Brain microvascular endothelial cell (primary cell): Measurements from ENCODE around the gene MAGI1.

Experiments
- DNase-seq: peaks from one replicate; pipeline ENCODE4 v3.0.0-alpha.2; 2020
- H3K27ac ChIP-seq: fragments of 250-450 bp; sonication (Bioruptor Pico); 2 replicates; pipeline ENCODE4 v1.5.1; 2020; ENCODE audit warnings: mild to moderate bottlenecking, moderate library complexity
- H3K27me3 ChIP-seq: fragments of 250-450 bp; sonication (Bioruptor Pico); replicated peaks from 2 replicates; pipeline ENCODE4 v1.5.1; 2020; ENCODE audit warnings: mild to moderate bottlenecking
- H3K36me3 ChIP-seq: fragments of 250-450 bp; sonication (Bioruptor Pico); replicated peaks from 2 replicates; pipeline ENCODE4 v1.5.1; 2020; ENCODE audit warnings: mild to moderate bottlenecking
- H3K4me3 ChIP-seq: 2 replicates; pipeline ENCODE4 v1.5.1; 2011; ENCODE audit warnings: low read depth, mild to moderate bottlenecking, control low read depth, low read length, moderate library complexity
- in situ Hi-C: cut with HindIII; loops from 2 replicates; pipeline ENCODE4 v1.10.0; 2017; ENCODE audit warnings: low sequenced_read_pairs, low pct_ligation_motif_present
- TF ChIP-seq, protein P1 (sequence below): IDR thresholded peaks from 2 replicates; pipeline ENCODE4 v1.5.1; 2011; ENCODE audit warnings: low read depth, mild to moderate bottlenecking, moderate library complexity, low read length, control low read depth, inconsistent platforms; ENCODE audit errors: missing control alignments

Gene MAGI1

DNA sequence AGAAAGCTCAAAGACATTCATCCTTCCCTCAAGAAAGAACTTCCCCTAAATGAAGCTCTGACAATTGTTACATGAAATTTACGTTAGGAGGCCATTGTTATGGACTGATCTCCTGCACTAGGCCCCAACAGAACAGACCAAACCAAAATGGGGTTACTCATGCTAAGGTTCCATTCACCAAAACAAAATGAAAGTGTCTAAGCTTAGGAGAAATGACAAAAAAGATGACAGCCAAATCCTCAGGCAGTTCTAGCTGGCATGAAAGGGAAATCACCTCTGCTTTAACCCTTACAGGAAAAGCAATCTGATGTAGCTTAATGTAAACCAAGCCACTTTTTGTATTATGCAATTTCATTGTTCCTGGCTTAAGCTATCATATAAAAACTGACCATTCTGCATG lies 271.2 kb downstream of the MAGI1 start:
- no peak overlapping the region for H3K27ac ChIP-seq
- in situ Hi-C loops: no loop called here
- TF ChIP-seq, protein P1, sequence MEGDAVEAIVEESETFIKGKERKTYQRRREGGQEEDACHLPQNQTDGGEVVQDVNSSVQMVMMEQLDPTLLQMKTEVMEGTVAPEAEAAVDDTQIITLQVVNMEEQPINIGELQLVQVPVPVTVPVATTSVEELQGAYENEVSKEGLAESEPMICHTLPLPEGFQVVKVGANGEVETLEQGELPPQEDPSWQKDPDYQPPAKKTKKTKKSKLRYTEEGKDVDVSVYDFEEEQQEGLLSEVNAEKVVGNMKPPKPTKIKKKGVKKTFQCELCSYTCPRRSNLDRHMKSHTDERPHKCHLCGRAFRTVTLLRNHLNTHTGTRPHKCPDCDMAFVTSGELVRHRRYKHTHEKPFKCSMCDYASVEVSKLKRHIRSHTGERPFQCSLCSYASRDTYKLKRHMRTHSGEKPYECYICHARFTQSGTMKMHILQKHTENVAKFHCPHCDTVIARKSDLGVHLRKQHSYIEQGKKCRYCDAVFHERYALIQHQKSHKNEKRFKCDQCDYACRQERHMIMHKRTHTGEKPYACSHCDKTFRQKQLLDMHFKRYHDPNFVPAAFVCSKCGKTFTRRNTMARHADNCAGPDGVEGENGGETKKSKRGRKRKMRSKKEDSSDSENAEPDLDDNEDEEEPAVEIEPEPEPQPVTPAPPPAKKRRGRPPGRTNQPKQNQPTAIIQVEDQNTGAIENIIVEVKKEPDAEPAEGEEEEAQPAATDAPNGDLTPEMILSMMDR: no peak
- no peaks in the 10 kb centered on the region for H3K27me3 ChIP-seq
- DNase-seq: no peak
- H3K4me3 ChIP-seq: no peak overlapping the region
- no peaks in the 10 kb centered on the region for H3K36me3 ChIP-seq

DNA sequence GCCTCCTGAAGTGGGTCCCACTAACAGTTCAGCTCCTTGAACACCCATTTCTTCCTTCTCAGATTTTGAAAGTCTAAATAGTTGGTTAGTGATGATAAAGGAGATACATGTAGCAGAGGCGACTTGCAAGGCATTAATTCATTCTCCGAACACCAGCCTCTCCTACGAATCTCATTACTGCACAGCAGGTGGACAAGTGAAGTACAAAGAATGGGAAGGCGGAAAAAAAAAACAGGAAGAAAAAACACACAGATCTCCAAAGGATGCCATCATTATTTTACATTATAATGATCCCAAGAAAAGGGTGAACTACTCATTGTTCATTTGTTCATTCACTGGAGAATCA lies 276.5 kb downstream of the MAGI1 start:
- in situ Hi-C loops: no loop called here

DNA sequence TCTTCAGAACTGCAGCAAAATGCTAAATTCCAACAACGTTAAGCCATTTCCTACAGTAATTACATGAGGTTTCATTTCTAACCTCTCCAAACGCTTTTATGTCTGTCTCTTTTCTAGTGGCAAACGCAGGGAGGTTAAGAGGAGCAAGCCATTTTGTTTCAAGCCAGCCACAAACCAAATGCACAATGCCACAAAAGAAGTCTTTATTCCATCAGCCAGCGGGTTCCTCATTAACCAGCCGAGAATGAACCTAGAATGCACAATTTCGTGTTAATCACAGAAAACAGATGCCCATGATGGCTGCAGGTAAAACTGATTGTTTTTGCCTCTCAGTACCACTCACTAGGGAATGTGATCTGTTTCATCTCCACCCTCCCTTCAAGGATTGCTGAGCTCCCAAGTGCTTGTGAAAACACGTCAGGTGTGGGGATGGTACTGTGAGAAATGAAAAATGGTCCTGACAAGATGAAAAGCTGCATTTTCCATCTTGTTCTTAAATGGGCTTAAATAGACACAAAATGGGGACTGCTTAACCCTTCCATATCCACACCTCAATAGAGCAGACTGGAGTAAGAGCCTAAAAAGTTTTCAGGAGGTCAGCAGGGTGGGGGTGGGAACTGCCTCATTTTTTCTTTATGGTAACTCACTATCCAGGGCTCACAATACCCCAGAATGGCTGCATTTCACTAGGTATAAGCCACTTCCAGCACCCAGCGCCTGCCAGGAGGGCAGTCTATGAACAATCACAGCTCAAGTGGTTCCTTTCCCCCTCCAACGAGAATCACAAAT lies 277.1 kb downstream of the MAGI1 start:
- Histone ChIP-seq H3K36me3 (no peaks in the 10 kb centered on the region), H3K27me3 (no peaks in the 10 kb centered on the region), H3K27ac (no peak overlapping the region), H3K4me3 (no peak overlapping the region)
- in situ Hi-C loops: no loop called here
- TF ChIP-seq, protein P1: no peak
- no peak for DNase-seq

More for the DNA sequence above, 276.5 kb downstream of the MAGI1 start:
- no peaks in the 10 kb centered on the region for H3K27me3 ChIP-seq
- no peak overlapping the region for H3K27ac ChIP-seq
- TF ChIP-seq, protein P1: no peak
- no peak for DNase-seq
- H3K36me3 ChIP-seq: no peaks in the 10 kb centered on the region
- H3K4me3 ChIP-seq: no peak overlapping the region

DNA sequence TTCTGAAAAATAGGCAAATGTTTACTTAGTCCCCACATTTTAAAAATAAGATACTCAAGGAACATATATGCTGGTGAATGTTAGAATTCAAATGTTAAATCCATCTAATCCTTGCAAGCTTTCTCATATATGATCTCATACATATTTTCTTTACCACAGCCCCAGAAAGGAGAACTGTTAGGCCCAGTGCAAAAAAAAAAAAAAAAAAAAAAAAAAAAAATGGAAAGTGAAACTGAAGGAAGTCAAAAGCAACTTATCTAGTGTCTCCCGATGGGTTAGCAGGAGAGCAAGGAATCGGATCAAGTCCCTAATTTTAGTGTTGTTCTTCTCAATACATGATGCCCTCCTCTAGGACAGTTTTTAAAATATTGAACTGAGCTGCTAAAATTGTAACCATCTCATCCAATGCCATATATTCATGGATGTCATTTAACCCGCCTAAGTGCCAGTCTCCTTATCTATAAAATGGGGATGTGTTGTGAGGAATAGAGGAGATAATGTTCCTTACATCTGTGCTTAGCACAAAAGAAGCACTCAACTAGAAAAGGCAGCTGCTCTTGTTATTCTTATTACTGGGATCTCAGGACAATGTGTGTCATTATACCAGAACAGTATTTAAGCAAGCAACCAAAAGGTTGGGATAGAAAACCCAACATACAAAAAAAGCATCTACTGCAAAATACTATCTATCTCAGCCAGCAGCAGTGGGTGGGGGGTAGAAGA lies 279.7 kb downstream of the MAGI1 start:
- no peak for DNase-seq
- in situ Hi-C loops: no loop called here
- Histone ChIP-seq H3K36me3 (no peaks in the 10 kb centered on the region), H3K27ac (no peak overlapping the region), H3K27me3 (no peaks in the 10 kb centered on the region), H3K4me3 (no peak overlapping the region)
- TF ChIP-seq, protein P1: no peak

DNA sequence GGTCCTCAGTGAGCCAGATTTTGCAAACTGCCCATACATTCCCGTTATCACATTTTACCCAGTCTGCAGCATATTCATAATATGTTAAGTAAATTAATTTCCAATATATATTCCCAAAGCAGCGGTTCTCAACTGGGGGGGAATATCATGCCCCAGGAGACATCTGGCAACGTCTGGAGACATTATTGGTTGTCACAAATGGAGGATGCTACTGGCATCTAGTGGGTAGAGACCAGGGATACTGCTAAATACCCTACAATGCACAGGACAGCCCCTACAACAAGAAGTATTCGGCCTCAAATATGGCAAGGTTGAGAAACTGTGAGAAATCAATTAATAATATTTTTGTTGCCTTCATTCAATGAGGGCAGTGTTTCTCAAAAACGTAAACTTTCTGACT lies 280.3 kb downstream of the MAGI1 start:
- no peaks in the 10 kb centered on the region for H3K36me3 ChIP-seq
- in situ Hi-C loops: no loop called here
- no peak overlapping the region for H3K4me3 ChIP-seq
- no peak for DNase-seq
- TF ChIP-seq, protein P1: no peak
- no peaks in the 10 kb centered on the region for H3K27me3 ChIP-seq
- no peak overlapping the region for H3K27ac ChIP-seq
